Mesendoderm (in vitro differentiated cells): ENCODE results near the gene CEACAM1.
A peak's percentile ranks its signal among the peaks of the same experiment; 100 is the strongest.

Source experiments
- DNase-seq: peaks from one replicate; pipeline ENCODE4 v3.0.0; 2013
- H2AK5ac ChIP-seq: 2 replicates; pipeline ENCODE4 v1.6.1; 2013; ENCODE audit warnings: low read length, inconsistent platforms
- H2BK120ac ChIP-seq: 2 replicates; pipeline ENCODE4 v1.6.1; 2013; ENCODE audit warnings: low read depth, mild to moderate bottlenecking, low read length, moderate library complexity, mixed read lengths
- H2BK15ac ChIP-seq: replicated peaks from 2 replicates; pipeline ENCODE4 v1.6.1; 2013; ENCODE audit warnings: low read depth, mild to moderate bottlenecking, moderate library complexity
- H2BK5ac ChIP-seq: 2 replicates; pipeline ENCODE4 v1.6.1; 2013; ENCODE audit warnings: low read length, inconsistent platforms
- H3K18ac ChIP-seq: 2 replicates; pipeline ENCODE4 v1.6.1; 2013; ENCODE audit warnings: mild to moderate bottlenecking, low read length, mixed read lengths
- H3K23ac ChIP-seq: one replicate; pipeline ENCODE4 v1.6.1; 2013; ENCODE audit warnings: low read length
- H3K27ac ChIP-seq: 2 replicates; pipeline ENCODE4 v1.5.1; 2013; ENCODE audit warnings: low read depth, mild to moderate bottlenecking, inconsistent platforms, low read length, moderate library complexity
- H3K27me3 ChIP-seq: 2 replicates; pipeline ENCODE4 v1.6.1; 2013; ENCODE audit warnings: low read length, control low read depth, mild to moderate bottlenecking, inconsistent platforms; ENCODE audit not compliant: insufficient read depth, poor library complexity
- H3K36me3 ChIP-seq: 2 replicates; pipeline ENCODE4 v1.6.1; 2013; ENCODE audit warnings: low read length, inconsistent platforms; ENCODE audit not compliant: control insufficient read depth, insufficient read depth
- H3K4ac ChIP-seq: one replicate; pipeline ENCODE4 v1.6.1; 2013; ENCODE audit warnings: low read depth, mild to moderate bottlenecking, low read length, moderate library complexity
- H3K4me1 ChIP-seq: 2 replicates; pipeline ENCODE4 v1.6.1; 2013; ENCODE audit warnings: low read depth, low read length, inconsistent platforms; ENCODE audit not compliant: control insufficient read depth
- H3K4me2 ChIP-seq: 2 replicates; pipeline ENCODE4 v1.6.1; 2013; ENCODE audit warnings: low read length
- H3K4me3 ChIP-seq: 2 replicates; pipeline ENCODE4 v1.5.1; 2013; ENCODE audit warnings: mild to moderate bottlenecking, low read length
- H3K56ac ChIP-seq: one replicate; pipeline ENCODE4 v1.6.1; 2013; ENCODE audit warnings: low read length
- H3K79me1 ChIP-seq: 2 replicates; pipeline ENCODE4 v1.6.1; 2013; ENCODE audit warnings: low read length, inconsistent platforms
- H3K79me2 ChIP-seq: 2 replicates; pipeline ENCODE4 v1.6.1; 2013; ENCODE audit warnings: mild to moderate bottlenecking, low read length; ENCODE audit not compliant: control insufficient read depth, insufficient read depth
- H3K9ac ChIP-seq: 2 replicates; pipeline ENCODE4 v1.6.1; 2013; ENCODE audit warnings: low read length, inconsistent platforms
- H4K5ac ChIP-seq: one replicate; pipeline ENCODE4 v1.6.1; 2013; ENCODE audit warnings: low read length
- H4K8ac ChIP-seq: one replicate; pipeline ENCODE4 v1.6.1; 2013; ENCODE audit warnings: low read depth, mild to moderate bottlenecking, control low read depth, low read length, moderate library complexity
- WGBS: extraction: QIAGEN DNeasy Blood & Tissue Kit; methylation state at CpG from one replicate; pipeline ENCODE4 v1.1.7; 2013; ENCODE audit warnings: low lambda C conversion rate, missing lambda C conversion rate; ENCODE audit not compliant: insufficient coverage; ENCODE audit errors: extremely low coverage; 5-methylcytosine and 5-hydroxymethylcytosine counted together

The CEACAM1 gene

GRCh38 chr19:42515241-42515832 lies 12.9 kb downstream of the CEACAM1 start:
- H2BK5ac ChIP-seq = no peak overlapping the region
- H3K79me1 ChIP-seq = no peaks in the 10 kb centered on the region
- H3K4me2 ChIP-seq = no peak overlapping the region
- no peak overlapping the region for H2BK120ac ChIP-seq
- no peak overlapping the region for H3K9ac ChIP-seq
- H3K4me1 ChIP-seq = peaks cover 4% of the 10 kb centered on the region
- no peak overlapping the region for H2BK15ac ChIP-seq
- H2AK5ac ChIP-seq = no peak overlapping the region
- H4K5ac ChIP-seq = no peak overlapping the region
- no peak overlapping the region for H3K18ac ChIP-seq
- no peak for DNase-seq
- H3K23ac ChIP-seq = no peak overlapping the region
- H4K8ac ChIP-seq = no peak overlapping the region
- H3K27me3 ChIP-seq = no peaks in the 10 kb centered on the region
- no peak overlapping the region for H3K4me3 ChIP-seq
- H3K56ac ChIP-seq = no peak overlapping the region
- no peaks in the 10 kb centered on the region for H3K79me2 ChIP-seq
- no CpG with 5 or more reads among the region's 7 CpGs for WGBS
- no peak overlapping the region for H3K27ac ChIP-seq
- H3K36me3 ChIP-seq = no peaks in the 10 kb centered on the region
- H3K4ac ChIP-seq = no peak overlapping the region

DNA sequence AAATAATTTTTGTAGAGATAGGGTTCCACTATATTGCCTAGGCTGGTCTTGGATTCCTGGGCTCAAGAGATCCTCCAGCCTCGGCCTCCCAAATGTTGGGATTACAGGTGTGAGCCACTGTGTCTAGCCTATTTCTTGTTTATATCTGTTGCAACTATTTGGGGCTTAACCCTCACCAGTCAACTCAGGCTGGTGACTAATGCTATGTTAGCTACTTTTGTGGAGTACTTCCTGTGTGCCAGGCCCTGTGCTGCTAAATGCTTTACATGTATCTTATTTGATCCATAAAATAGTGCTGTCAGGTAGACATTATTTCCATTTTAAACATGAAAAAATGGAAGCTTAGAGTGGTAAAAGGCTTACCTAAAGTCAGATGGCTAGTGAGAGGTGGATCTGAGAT lies 13.8 kb downstream of the CEACAM1 start:
- H3K36me3 ChIP-seq = no peaks in the 10 kb centered on the region
- DNase-seq = no peak
- no peak overlapping the region for H3K27ac ChIP-seq
- H4K8ac ChIP-seq = no peak overlapping the region
- no peak overlapping the region for H3K9ac ChIP-seq
- no peak overlapping the region for H3K4me2 ChIP-seq
- H3K56ac ChIP-seq = no peak overlapping the region
- H3K79me2 ChIP-seq = no peaks in the 10 kb centered on the region
- H3K27me3 ChIP-seq = no peaks in the 10 kb centered on the region
- WGBS = no CpG with 5 or more reads among the region's 1 CpG
- no peak overlapping the region for H4K5ac ChIP-seq
- H2BK120ac ChIP-seq = no peak overlapping the region
- no peak overlapping the region for H2BK5ac ChIP-seq
- no peak overlapping the region for H3K23ac ChIP-seq
- H3K4me1 ChIP-seq = peaks cover 4% of the 10 kb centered on the region
- no peaks in the 10 kb centered on the region for H3K79me1 ChIP-seq
- no peak overlapping the region for H2AK5ac ChIP-seq
- no peak overlapping the region for H2BK15ac ChIP-seq
- no peak overlapping the region for H3K4me3 ChIP-seq
- H3K18ac ChIP-seq = no peak overlapping the region
- H3K4ac ChIP-seq = no peak overlapping the region

GRCh38 chr19:42512743-42513304 lies 15.5 kb downstream of the CEACAM1 start:
- H2BK120ac ChIP-seq = no peak overlapping the region
- H3K23ac ChIP-seq = no peak overlapping the region
- H2AK5ac ChIP-seq = no peak overlapping the region
- H2BK5ac ChIP-seq = no peak overlapping the region
- H4K5ac ChIP-seq = no peak overlapping the region
- no peaks in the 10 kb centered on the region for H3K27me3 ChIP-seq
- no peaks in the 10 kb centered on the region for H3K79me1 ChIP-seq
- H3K56ac ChIP-seq = no peak overlapping the region
- H3K9ac ChIP-seq = no peak overlapping the region
- peak; percentile 76 for DNase-seq
- H3K4me1 ChIP-seq = peaks cover 9% of the 10 kb centered on the region
- H4K8ac ChIP-seq = no peak overlapping the region
- H3K4me3 ChIP-seq = no peak overlapping the region
- no CpG with 5 or more reads among the region's 10 CpGs for WGBS
- H3K18ac ChIP-seq = no peak overlapping the region
- no peaks in the 10 kb centered on the region for H3K79me2 ChIP-seq
- H3K27ac ChIP-seq = no peak overlapping the region
- no peak overlapping the region for H3K4me2 ChIP-seq
- no peak overlapping the region for H2BK15ac ChIP-seq
- H3K36me3 ChIP-seq = no peaks in the 10 kb centered on the region
- H3K4ac ChIP-seq = no peak overlapping the region

DNA sequence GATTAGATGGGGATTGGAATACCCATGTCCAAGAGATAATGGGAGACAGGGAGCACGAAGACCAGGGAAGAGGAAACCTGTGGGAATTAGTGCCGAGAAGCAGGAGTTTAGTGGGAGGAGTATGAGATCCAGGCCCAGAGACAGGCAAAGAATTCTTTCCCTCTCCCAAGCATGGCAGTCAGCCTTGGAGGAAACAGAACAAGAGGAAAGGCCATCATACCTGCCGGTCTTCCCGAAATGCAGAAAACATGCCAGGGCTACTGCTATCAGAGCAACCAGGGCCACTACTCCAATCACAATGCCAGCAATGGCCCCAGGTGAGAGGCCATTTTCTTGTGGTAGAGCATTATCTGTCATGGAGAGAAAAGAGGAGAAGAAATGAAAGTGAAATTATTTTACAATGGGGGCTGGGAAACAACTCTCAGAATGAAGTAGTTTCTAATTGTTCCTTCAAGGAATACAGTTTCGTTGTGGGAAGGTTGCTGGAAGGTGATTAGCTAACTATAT lies 16.1 kb downstream of the CEACAM1 start:
- H3K36me3 ChIP-seq = no peaks in the 10 kb centered on the region
- H3K79me1 ChIP-seq = no peaks in the 10 kb centered on the region
- no peak overlapping the region for H3K18ac ChIP-seq
- H4K8ac ChIP-seq = no peak overlapping the region
- no peaks in the 10 kb centered on the region for H3K27me3 ChIP-seq
- no peak overlapping the region for H3K9ac ChIP-seq
- H3K4ac ChIP-seq = no peak overlapping the region
- no peak overlapping the region for H3K23ac ChIP-seq
- peaks cover 10% of the 10 kb centered on the region for H3K4me1 ChIP-seq
- no CpG with 5 or more reads among the region's 5 CpGs for WGBS
- peak overlapping the region; percentile 1 for H3K56ac ChIP-seq
- no peak overlapping the region for H3K4me2 ChIP-seq
- no peaks in the 10 kb centered on the region for H3K79me2 ChIP-seq
- no peak overlapping the region for H2BK5ac ChIP-seq
- no peak overlapping the region for H3K27ac ChIP-seq
- H2AK5ac ChIP-seq = no peak overlapping the region
- no peak overlapping the region for H4K5ac ChIP-seq
- H2BK15ac ChIP-seq = no peak overlapping the region
- no peak overlapping the region for H3K4me3 ChIP-seq
- no peak for DNase-seq
- no peak overlapping the region for H2BK120ac ChIP-seq

DNA sequence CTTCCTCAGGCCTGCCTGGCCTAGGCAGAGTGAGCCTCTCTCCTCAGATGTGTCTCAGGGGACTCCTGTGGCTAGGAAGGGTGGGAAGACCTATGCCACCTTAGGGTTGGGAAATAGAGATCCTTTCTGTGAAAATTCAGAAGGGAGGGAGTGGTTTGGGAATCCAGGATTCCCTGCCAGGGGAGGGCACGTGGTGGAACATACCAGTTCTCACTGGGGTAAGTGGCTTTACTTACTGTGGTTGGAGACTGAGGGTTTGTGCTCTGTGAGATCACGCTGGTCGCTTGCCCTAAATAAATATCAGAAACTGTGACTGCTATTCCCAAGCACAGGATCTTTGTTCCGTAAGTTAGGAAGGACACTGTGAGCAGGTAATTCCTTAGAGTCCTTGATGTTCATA lies 16.9 kb downstream of the CEACAM1 start:
- no peak overlapping the region for H2BK120ac ChIP-seq
- no peak overlapping the region for H4K8ac ChIP-seq
- peaks cover 12% of the 10 kb centered on the region for H3K4me1 ChIP-seq
- DNase-seq = no peak
- no peak overlapping the region for H3K9ac ChIP-seq
- no peak overlapping the region for H3K23ac ChIP-seq
- no peak overlapping the region for H3K4me3 ChIP-seq
- no peak overlapping the region for H3K18ac ChIP-seq
- WGBS = no CpG with 5 or more reads among the region's 4 CpGs
- H3K27me3 ChIP-seq = no peaks in the 10 kb centered on the region
- H3K4ac ChIP-seq = no peak overlapping the region
- no peaks in the 10 kb centered on the region for H3K79me1 ChIP-seq
- no peak overlapping the region for H3K4me2 ChIP-seq
- H2BK5ac ChIP-seq = no peak overlapping the region
- H3K79me2 ChIP-seq = no peaks in the 10 kb centered on the region
- no peak overlapping the region for H3K27ac ChIP-seq
- no peaks in the 10 kb centered on the region for H3K36me3 ChIP-seq
- no peak overlapping the region for H3K56ac ChIP-seq
- no peak overlapping the region for H2BK15ac ChIP-seq
- H2AK5ac ChIP-seq = no peak overlapping the region
- no peak overlapping the region for H4K5ac ChIP-seq
